ENCODE measurements around the gene BTRC. TPM values are rescaled to one million over a fixed set of nuclear protein-coding genes. Genes with fewer than 3 reads are reported as not detected.

The BTRC gene
- polyA plus RNA-seq, 1 experiment, result 23.2 TPM

DNA sequence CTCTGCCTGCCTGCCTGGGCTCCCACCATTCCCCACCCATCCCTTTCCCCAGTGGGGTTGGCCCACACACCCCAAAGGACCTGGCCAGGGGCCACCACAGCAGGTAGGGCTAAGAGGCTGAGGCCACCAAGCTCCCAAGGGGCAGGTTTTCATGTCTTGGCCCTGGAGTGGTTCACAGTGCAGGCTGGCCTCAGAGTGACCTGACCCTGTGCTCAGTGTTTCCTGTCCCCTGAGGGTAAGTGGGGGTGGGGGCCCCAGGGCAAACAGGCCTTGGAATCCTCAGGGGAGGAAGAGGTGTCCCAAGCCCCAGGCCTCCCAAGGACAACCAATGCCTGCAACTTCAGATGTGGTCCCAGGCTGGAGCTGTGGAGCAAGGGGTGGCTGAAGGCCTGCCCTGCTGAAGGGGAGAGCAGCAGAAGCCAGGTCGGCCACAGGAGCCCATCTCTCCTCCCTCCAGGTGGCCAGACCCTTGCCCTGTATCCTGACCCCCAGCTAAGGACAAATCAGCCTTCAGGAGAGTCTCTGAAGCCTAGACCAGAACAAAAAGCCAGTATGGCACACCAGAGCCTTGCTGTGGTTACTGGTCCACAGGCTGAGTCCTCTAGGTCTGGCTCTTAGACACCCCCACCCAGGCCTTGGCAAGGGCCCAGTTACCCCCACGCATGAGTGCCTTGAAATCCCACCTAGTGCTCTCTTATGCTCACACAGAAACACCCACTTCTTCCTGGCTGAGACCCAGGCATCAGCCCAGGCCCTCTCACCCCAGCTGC lies 206.5 kb downstream of the BTRC start:
- Histone ChIP-seq H3K27me3 (ENCODE audit: control insufficient read depth, insufficient read depth, low read length) (peaks cover 12% of the 10 kb centered on the region), H3K27ac (ENCODE audit: low read depth, low read length) (no peak overlapping the region), H3K9me3 (ENCODE audit: control insufficient read depth, insufficient read depth, low read length) (no peaks in the 10 kb centered on the region), H3K4me3 (ENCODE audit: low read depth, low read length) (no peak overlapping the region)
- CTCF ChIA-PET, result interaction anchor here (0.9 to 1.2 kb wide), 2 partner anchors 10 to 346 kb away, joined by 3 to 4 read pairs; no protein-coding TSS in a partner anchor
- POLR2A ChIA-PET, result no interaction called here
- TF ChIP-seq, protein P1, sequence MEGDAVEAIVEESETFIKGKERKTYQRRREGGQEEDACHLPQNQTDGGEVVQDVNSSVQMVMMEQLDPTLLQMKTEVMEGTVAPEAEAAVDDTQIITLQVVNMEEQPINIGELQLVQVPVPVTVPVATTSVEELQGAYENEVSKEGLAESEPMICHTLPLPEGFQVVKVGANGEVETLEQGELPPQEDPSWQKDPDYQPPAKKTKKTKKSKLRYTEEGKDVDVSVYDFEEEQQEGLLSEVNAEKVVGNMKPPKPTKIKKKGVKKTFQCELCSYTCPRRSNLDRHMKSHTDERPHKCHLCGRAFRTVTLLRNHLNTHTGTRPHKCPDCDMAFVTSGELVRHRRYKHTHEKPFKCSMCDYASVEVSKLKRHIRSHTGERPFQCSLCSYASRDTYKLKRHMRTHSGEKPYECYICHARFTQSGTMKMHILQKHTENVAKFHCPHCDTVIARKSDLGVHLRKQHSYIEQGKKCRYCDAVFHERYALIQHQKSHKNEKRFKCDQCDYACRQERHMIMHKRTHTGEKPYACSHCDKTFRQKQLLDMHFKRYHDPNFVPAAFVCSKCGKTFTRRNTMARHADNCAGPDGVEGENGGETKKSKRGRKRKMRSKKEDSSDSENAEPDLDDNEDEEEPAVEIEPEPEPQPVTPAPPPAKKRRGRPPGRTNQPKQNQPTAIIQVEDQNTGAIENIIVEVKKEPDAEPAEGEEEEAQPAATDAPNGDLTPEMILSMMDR (IDR thresholded peaks at IDR 0.05; ENCODE audit: low read depth, low read length), result no peak
- DNase-seq (ENCODE audit: low read depth, low spot score), result no peak

DNA sequence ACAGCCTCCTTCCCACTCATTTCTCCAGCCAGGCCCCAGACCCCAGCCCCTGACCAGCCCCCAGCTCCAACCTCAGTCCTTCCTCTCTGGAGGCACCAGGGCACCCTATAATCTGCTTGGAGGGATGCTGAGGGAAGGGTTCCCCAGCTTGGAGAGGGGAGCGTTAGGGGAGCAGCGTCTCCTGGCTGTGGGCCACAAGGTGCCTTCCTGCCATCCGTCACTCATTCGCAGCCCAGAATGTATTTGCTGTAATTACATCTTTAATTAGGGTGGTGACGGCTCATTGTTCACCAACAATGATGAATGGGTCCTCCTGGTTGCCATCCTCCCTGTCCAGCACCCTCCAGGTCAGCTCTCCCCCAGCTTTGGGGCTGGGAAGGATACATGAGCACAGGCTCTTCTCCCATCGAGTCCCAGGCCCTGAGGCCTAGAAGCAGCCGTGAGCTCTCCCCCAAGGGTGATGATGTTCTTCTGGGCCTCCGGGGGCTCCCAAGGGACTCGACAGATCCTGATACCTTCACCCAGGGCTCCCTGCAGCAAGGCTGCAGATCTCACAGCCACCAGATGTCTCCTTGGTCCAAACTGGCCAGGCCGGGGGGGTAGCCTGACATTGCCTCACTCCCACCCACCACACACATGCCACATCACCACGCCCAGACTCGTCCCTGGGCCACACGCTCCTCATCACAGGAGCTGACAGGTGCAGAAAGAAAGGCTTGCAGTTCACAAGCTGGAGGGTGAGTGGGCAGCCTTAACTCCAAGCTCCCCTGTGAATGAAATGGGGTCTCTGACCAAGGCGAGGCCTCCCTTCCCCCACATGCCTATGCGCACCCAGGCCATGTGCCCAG lies 207.3 kb downstream of the BTRC start:
- ChIA-PET CTCF (interaction anchor here (0.5 to 1.2 kb wide), 4 partner anchors 9 to 400 kb away, joined by 3 to 4 read pairs (median 3); no protein-coding TSS in a partner anchor), POLR2A (interaction anchor here (0.6 kb wide), 1 partner anchor 94 kb away, joined by 4 read pairs; no protein-coding TSS in a partner anchor)
- Histone ChIP-seq H3K27ac (ENCODE audit: low read depth, low read length) (no peak overlapping the region), H3K27me3 (ENCODE audit: control insufficient read depth, insufficient read depth, low read length) (peaks cover 14% of the 10 kb centered on the region), H3K4me3 (ENCODE audit: low read depth, low read length) (no peak overlapping the region), H3K9me3 (ENCODE audit: control insufficient read depth, insufficient read depth, low read length) (no peaks in the 10 kb centered on the region)
- TF ChIP-seq, protein P1 (IDR thresholded peaks at IDR 0.05; ENCODE audit: low read depth, low read length), result no peak
- no peak for DNase-seq (ENCODE audit: low read depth, low spot score)

DNA sequence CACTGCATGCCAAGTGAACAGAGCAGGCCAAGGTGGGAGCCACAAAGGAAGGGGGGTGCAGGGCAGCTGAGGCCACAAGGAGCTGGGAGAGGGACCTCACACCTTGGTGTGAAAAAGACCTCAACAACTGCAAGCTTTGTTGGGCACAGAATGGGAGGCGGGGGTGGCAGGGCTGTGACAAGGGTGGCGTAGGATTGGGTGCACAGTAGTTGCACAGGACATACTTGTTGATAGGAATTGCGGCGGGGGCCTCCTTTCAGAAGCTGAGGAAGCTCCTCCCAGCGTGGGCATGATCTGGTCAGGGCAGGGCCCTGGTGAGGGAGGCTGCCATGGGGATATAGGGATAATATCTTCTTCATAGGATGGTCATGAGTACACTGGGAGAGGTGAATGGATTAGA lies 208.3 kb downstream of the BTRC start:
- no peak for DNase-seq (ENCODE audit: low read depth, low spot score)
- CTCF ChIA-PET, result interaction anchor here (0.7 to 1.4 kb wide), 2 partner anchors 348 to 399 kb away, joined by 3 to 8 read pairs; no protein-coding TSS in a partner anchor
- peaks cover 23% of the 10 kb centered on the region for H3K27me3 ChIP-seq (ENCODE audit: control insufficient read depth, insufficient read depth, low read length)
- TF ChIP-seq, protein P1 (IDR thresholded peaks at IDR 0.05; ENCODE audit: low read depth, low read length), result no peak
- H3K9me3 ChIP-seq (ENCODE audit: control insufficient read depth, insufficient read depth, low read length), result no peaks in the 10 kb centered on the region
- POLR2A ChIA-PET, result interaction anchor here (0.6 kb wide), 1 partner anchor 94 kb away, joined by 4 read pairs; no protein-coding TSS in a partner anchor
- no peak overlapping the region for H3K4me3 ChIP-seq (ENCODE audit: low read depth, low read length)
- no peak overlapping the region for H3K27ac ChIP-seq (ENCODE audit: low read depth, low read length)

DNA sequence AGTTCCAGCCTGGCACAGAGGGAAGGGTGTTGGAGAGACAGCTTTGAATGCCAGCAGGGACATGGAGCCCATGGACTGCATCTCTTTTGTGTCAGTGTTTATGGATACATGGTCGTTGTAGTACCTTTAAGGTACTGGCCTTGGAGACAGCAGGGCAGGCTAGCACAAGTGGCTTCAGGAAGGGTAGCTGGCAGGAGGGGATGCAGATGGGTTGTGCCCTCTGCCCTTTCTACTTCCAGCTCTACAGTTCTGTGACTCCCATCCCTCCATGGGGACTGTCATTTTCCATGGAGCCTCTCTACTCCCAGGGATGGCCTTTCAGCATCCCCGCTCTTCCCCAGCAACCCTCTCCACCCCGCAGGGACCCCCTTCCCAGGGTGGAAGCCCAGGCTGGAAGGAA lies 209.0 kb downstream of the BTRC start:
- no peak for DNase-seq (ENCODE audit: low read depth, low spot score)
- CTCF ChIA-PET, result interaction anchor here (1.4 kb wide), 1 partner anchor 349 kb away, joined by 8 read pairs; no protein-coding TSS in a partner anchor
- POLR2A ChIA-PET, result no interaction called here
- peaks cover 30% of the 10 kb centered on the region for H3K27me3 ChIP-seq (ENCODE audit: control insufficient read depth, insufficient read depth, low read length)
- no peaks in the 10 kb centered on the region for H3K9me3 ChIP-seq (ENCODE audit: control insufficient read depth, insufficient read depth, low read length)
- H3K27ac ChIP-seq (ENCODE audit: low read depth, low read length), result no peak overlapping the region
- H3K4me3 ChIP-seq (ENCODE audit: low read depth, low read length), result no peak overlapping the region
- TF ChIP-seq, protein P1 (IDR thresholded peaks at IDR 0.05; ENCODE audit: low read depth, low read length), result no peak
